Measurements from ENCODE around the gene MVK.

Gene MVK

DNA sequence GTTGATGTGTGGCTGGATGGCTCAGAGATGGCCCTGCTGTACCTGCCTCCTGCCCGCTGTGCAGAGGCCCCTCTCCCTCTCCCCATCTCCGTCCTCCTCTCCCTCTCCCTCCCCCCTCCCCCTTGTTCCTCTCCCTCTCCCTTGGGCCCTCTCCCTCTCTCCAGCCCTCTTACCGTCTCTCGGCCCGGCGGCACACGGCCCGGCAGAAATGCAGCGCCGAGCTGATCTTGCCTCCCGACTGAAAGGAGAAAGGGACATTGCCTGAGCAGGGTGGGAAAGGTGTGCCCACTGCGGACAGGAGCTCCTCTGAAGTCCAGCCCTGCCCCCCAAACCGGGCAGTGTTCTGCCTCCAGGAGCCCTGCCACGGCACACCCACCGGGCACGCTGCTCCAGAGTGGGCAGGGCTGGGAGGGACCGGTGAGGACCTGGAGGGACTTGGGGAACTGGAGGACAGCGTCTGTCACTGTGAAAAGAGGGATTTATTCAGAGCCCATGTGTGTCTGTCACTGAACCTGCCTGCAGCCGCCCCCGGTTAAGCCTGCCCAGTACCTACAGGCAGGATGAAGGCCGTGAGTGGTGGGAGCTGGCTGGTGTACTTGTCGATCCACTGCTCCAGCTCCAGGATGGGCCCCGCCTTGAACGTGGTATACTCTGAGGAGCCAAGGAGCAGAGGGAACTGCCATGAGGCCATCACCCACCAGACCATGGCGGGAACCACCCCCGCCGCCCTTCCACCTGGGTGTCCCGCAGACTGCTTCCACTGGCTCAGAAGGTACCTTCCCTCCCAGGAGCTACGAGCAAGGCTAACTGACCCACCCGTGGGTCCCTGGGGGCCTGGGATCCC is 12.5 kb upstream of the MVK start:
- TF ChIP-seq, protein P1, sequence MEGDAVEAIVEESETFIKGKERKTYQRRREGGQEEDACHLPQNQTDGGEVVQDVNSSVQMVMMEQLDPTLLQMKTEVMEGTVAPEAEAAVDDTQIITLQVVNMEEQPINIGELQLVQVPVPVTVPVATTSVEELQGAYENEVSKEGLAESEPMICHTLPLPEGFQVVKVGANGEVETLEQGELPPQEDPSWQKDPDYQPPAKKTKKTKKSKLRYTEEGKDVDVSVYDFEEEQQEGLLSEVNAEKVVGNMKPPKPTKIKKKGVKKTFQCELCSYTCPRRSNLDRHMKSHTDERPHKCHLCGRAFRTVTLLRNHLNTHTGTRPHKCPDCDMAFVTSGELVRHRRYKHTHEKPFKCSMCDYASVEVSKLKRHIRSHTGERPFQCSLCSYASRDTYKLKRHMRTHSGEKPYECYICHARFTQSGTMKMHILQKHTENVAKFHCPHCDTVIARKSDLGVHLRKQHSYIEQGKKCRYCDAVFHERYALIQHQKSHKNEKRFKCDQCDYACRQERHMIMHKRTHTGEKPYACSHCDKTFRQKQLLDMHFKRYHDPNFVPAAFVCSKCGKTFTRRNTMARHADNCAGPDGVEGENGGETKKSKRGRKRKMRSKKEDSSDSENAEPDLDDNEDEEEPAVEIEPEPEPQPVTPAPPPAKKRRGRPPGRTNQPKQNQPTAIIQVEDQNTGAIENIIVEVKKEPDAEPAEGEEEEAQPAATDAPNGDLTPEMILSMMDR (IDR thresholded peaks at IDR 0.05; ENCODE audit: extremely low read depth, insufficient read depth, missing control alignments) = no peak
- DNase-seq (ENCODE audit: low spot score) = no peak
- in situ Hi-C loops (cut with MboI; ENCODE audit: low pct_unique_long_range_greater_than_20kb, low sequenced_read_pairs, unreplicated experiment) = no loop called here

DNA sequence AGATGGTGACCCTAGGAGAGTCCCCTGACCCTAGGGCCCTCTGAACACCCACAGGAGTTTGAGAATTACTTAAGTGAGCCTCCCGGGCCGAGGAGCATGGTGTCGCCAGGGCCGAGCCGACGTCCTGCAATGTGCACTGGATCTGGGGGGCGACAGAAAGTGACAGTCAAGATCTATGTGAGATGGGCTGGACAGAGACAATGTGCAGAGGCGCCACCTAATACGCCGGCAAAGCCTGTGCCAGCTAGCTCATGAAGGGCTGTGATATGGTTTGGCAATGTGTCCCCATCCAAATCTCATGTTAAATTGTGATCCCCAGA is 11.9 kb upstream of the MVK start:
- TF ChIP-seq, protein P1 (IDR thresholded peaks at IDR 0.05; ENCODE audit: extremely low read depth, insufficient read depth, missing control alignments) = no peak
- in situ Hi-C loops (cut with MboI; ENCODE audit: low pct_unique_long_range_greater_than_20kb, low sequenced_read_pairs, unreplicated experiment) = no loop called here
- no peak for DNase-seq (ENCODE audit: low spot score)

DNA sequence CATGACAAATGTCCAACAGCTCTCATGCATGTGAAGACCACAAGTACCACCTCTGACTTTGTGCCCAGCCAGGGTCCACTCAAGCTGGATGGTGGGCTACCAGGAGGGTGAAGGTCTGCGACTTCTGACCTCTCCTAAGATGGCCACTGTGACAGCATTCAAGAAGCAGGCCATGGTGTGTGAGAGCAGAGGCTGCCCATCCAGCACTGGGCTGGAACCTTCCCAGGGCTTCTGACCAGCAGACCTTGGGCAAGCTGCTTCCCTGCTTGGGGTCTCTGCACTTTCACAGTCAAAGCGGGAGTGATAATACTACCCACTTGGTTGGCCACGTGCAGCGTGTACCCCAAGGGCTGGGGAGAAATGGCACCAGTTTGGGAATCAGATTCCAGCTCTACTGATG is 10.7 kb upstream of the MVK start:
- no peak for DNase-seq (ENCODE audit: low spot score)
- TF ChIP-seq, protein P1 (IDR thresholded peaks at IDR 0.05; ENCODE audit: extremely low read depth, insufficient read depth, missing control alignments) = no peak
- in situ Hi-C loops (cut with MboI; ENCODE audit: low pct_unique_long_range_greater_than_20kb, low sequenced_read_pairs, unreplicated experiment) = no loop called here

DNA sequence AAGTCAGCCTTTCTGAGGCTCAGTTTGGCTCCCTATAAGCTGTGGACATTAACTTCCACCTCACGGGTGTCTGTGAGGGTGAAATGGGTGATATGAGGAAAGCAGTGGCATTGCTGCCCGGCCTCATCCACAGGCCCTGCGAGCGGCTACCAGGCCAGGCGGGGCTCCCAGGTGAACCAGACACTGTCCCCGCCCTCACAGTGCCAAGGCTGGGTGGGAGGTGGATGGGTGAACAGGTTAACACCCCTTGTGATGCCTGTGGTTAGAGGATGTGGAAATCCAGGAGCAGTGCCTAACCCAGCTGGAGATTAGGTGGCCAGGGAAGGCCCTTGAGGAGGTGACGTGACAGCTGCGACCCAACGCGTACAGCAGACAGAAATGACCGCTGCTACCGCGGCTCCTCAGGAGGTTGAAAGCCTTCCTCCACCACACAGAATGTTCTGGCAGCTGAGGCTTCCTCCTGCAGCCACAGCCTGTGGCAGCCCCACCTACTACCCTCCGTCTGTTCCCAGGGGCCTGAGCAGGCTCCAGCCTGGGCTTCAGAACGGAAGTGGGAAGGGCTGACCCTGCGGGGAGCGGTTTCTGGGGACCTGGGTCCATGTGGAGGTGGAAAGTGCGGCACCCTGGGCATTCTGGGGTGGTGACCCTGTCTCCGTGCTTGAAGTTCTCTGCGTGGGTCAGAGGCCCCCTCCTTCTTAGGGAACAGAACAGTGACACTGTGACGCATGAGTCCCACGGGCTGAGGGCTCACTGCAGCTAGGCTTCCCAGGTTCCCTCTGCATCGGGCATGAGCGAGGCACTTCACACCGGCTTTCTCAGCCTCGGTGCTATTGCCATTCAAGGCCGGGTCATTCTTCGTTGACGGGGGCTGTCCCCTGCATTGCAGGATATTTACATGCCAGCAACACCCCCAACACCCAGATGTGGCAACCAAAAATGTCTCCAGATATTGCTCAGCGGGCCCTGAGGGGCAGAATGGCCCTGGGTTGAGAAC is 10.0 kb upstream of the MVK start:
- DNase-seq (ENCODE audit: low spot score) = no peak
- in situ Hi-C loops (cut with MboI; ENCODE audit: low pct_unique_long_range_greater_than_20kb, low sequenced_read_pairs, unreplicated experiment) = no loop called here
- TF ChIP-seq, protein P1 (IDR thresholded peaks at IDR 0.05; ENCODE audit: extremely low read depth, insufficient read depth, missing control alignments) = no peak

DNA sequence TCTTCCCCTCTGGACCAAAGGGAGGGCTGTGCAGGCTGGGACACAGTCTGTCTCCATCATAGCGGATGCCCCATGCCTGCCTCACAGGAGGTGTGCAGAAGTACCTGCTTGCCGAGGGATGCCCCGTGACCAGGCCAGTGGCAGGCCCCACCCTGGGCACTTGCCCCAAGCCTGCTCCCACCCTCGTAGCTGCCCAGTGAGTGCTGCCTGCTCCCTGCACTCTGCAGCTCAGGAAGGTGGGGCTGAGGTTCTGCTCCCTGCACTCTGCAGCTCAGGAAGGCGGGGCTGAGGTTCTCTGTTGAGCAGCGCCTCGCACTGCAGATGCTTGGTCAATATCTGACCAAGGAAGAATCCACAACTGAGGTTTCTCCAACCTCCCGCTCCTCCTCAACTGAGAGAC is 7.2 kb upstream of the MVK start:
- DNase-seq (ENCODE audit: low spot score) = no peak
- in situ Hi-C loops (cut with MboI; ENCODE audit: low pct_unique_long_range_greater_than_20kb, low sequenced_read_pairs, unreplicated experiment) = no loop called here

GRCh38 chr12:109567296-109567695 is 6.3 kb upstream of the MVK start:
- no peak for DNase-seq (ENCODE audit: low spot score)
- TF ChIP-seq, protein P1 (IDR thresholded peaks at IDR 0.05; ENCODE audit: extremely low read depth, insufficient read depth, missing control alignments) = no peak
- in situ Hi-C loops (cut with MboI; ENCODE audit: low pct_unique_long_range_greater_than_20kb, low sequenced_read_pairs, unreplicated experiment) = no loop called here

More for the DNA sequence above, 7.2 kb upstream of the MVK start:
- TF ChIP-seq, protein P1 (IDR thresholded peaks at IDR 0.05; ENCODE audit: extremely low read depth, insufficient read depth, missing control alignments) = no peak

Data from GM13977 (cell line).